Ramos (cell line): ENCODE results near the gene NOC4L.

Experiments used
- in situ Hi-C: fragments of 300-500 bp; cut with MboI; formaldehyde crosslinking; loops from one replicate; pipeline ENCODE4 v1.14.3; 2022; ENCODE audit warnings: low sequenced_read_pairs; ENCODE audit not compliant: unreplicated experiment

NOC4L gene

DNA sequence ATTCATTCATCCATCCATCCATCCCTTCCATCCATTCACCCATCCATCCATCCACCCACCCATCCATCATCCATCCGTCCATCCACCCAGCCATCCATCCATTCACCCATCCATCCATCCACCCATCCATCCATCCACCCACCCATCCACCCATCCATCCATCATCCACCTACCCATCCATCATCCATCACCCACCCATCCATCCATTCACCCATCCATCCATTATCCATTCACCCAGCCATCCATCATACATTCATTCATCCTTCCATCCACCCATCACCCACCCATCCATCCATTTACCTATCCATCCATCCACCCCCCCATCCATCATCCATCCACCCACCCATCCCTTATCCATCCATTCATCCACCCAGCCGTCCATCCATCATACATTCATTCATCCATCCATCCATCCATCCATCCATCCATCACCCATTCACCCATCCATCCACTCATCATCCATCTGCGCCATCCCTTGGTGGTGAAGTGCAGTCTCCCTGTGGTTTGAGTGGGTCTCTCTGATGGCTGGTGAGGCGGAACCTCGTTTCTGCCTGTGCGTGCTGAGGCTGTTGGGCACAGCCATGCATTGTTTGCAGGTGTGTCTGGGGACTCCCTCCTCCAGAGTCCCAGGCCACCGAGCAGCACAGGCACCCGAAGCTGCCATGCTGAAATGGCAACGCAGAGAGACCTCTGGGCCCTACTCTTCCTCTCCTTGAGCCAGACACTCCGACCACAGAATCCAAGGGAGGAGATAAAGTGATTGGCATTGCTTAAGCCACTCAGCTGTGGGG, 22.7 kb downstream of the NOC4L start:
- in situ Hi-C loops, result no loop called here

DNA sequence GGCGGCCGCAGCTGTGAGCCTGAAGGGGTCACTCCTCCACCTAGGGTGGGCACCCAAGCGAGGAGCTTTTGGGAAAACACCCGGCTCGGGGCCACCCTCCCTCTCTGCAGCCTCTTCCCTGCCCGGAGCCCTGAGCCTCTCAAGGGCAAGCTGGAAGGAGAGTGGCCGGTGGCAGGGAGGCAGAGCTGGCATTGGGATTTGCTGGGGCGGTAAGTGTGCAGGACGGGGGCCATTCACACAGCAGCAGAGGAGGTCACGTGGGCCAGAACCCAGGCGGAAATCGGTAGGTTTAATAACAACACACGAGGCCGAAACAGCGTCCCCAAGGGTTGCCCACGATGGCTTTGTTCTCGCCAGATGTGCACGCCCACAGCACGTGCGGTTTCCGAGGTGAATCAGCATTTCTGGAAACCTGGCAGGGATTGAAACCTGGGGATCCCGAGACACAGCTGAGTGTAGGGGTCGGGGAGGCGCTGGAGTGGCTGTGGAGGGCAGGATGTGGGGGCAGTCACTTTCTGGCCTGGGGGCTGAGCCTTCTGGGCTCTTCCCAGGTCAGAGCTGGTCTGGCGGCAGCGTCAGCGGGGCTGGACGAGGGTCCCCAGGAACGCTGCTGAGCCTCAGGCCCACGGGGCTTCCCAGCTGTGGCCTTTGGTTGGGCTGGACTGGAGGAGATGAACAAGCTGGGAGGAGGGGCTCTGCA, 23.5 kb downstream of the NOC4L start:
- in situ Hi-C loops, result no loop called here

DNA sequence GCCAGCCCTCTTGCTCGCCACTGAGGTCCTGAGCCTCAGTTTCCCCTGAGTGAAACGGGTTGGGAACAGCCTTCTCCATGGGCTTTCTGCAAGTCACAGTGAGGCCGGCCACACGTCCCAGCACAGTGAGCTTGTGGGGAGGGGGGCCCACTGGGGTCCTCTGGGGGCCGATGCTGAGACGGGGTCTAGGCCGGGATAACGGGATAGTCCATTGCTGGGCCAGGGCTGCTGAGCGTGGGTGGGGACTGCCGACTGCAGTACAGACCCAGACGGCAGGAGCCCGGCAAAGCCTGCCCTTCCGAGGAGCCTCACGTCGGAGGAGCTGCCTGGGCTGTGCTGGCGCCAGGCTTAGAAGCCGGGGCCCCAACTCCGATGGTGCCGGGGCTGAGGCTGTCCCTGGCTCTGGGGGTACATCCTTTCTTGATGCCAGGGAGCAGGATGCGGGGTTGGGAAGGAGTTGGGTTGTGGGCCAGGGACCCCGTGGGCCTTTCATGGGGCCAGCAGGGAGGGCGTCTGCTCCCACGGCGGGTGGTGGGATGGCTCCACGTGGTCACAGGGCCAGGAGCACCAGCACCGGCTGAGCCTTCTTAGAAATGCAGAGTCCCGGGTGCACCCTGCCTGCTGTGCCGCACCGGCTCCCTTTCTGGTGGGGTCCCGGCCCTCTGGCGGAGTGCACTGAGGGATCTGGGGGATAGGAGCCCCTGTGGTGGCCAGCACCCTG, 24.2 kb downstream of the NOC4L start:
- in situ Hi-C loops, result no loop called here

DNA sequence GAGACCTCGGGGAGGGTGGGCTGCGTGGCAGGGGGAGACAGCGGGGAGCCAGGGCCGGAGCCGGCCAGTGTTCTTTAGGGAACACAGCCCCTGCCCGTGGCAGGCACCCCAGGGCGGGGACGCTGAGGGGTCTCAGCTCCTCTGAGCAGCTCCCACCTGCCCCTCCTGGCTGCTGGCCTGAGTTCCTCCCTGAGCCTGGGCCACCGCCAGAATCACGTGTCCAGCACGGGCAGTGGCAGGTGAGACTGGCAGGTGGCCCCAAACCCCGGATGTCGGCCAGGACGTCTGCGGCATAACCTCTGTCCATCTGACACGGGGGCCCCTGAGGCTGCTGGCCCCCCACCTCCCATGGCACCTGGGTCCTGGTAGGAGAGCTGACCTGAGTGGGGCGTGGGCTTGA, 25.1 kb downstream of the NOC4L start:
- in situ Hi-C loops, result no loop called here

DNA sequence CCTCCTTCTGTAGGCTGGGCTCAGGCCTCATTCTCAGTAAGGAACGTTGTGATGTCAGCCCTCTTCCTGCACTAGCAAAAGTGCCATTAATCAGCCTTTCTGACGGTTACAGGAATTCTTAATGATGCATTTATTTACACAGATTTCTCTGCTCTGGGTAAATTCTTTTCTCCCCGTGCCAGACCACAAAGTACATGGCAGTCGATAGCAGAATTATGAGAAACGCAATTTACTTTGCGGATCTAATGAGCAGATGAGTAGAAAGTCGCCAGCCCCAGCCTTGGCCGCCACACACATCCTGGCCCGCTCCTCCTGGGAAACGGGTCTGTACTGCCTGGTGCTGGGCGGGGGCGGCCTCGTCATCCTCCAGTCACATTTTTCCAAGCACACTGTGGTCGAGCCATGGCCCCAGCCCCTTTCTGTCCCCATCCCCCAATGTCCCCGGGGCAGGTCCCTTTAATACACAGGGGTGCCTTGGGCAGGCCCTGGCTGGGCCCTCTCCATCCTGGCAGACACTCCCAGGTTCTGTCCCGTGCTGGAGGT, 25.9 kb downstream of the NOC4L start:
- in situ Hi-C loops, result no loop called here

DNA sequence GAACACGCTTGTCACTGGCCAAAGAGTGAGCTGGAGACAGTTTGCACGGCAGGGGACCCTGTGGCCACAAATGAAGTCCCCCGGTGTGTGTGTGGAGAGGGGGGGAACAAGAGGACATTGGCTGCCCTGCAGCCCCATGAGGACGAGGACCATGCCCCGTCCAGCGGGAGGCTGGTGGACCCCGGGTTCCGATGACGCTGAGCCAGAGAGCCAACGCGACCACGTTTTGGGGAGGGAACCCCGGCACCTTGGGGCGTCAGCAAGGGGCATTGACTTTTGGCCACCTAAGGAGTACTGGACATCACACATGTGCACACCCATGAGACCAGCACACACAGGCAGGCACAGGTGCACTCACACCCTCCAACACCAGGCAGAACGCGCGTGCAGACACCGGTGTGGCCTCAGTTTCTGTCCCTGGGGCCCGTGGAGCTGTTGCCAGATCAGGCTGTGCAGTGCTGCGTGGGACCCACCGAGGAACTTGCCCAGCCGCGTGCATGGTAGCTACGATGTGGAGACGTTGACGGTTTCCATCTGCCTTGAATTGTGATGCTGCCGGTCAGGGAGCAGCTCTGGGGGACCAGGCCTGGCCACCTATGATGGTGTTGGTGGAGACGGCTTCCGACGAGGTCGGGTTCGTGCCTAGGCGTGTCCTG, 26.5 kb downstream of the NOC4L start:
- in situ Hi-C loops, result no loop called here

DNA sequence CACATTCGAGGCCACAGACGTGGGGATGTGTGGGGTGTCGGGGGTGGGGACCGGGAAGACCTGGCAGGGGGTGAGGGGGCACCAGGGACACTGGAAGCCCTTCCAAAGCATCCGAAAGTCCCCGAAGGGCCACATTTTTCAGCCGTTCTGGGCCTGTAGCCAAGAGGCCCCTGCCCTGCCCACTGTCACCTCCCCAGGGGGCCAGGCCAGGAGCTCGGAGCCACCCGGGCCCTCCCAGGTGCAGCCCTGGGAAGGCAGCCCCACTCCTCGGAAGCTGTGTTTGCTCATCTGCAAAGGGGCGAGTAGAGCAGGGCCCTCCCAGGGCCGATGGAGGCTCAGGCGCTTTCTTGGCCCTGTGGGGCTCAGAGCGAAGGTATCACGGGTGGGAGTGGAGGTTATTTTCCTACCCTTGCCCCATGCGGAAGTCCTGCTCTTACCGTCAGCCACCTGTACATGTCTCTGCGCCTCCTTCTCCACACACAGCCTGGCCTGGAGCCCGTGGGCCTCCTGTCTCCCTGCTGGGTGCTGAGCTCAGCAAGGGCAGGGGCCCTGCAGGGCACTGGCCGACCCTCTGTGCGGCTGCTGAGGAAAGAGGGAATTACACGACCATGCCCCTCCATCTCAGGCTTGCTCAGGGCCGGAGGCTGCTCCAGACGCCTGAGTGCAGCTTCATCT, 27.2 kb downstream of the NOC4L start:
- in situ Hi-C loops, result no loop called here

DNA sequence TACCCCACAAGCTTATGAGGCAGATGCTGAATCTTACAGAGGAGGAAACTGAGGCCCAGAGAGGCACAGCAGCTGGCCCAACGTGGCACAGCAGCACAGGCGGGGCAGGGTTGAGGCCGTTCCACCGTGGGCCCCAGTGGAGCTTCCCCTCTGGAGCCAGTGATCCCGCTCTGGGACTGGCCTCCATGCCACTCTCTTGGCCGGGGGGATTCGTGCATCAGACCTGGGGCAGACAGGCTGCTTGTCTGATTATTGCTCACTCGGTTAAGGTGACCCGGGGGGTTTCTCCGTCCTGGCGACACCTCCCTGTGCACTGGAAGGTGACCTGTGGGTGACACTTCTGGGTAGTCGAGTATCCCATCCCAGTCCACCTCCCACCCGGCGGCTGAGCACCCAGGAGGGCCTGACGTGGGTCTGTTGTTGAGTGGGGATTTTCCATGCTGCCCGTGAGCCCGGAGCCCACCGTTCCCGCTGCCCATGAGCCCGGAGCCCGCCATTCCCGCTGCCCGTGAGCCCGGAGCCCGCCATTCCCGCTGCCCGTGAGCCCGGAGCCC, 27.8 kb downstream of the NOC4L start:
- in situ Hi-C loops, result no loop called here

DNA sequence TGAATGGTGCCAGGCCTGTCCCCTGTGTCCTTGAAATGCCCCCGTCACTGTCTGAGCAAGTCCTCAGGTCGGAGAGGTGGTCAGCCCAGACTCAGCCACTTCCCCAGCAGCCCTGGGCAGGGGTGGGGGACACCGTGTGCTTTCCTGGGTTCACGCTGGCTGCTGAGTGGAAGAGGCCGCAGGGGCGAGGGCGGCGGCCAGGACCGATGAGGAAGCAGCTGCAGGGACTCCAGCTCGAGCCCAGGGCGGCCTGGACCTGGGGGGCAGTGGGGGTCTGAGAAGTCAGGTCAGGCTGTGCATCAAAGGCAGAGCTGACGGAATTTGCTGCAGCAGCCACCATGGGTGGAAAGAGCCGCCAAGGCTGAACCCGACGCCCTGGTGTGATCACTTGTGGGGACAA, 28.4 kb downstream of the NOC4L start:
- in situ Hi-C loops, result no loop called here

DNA sequence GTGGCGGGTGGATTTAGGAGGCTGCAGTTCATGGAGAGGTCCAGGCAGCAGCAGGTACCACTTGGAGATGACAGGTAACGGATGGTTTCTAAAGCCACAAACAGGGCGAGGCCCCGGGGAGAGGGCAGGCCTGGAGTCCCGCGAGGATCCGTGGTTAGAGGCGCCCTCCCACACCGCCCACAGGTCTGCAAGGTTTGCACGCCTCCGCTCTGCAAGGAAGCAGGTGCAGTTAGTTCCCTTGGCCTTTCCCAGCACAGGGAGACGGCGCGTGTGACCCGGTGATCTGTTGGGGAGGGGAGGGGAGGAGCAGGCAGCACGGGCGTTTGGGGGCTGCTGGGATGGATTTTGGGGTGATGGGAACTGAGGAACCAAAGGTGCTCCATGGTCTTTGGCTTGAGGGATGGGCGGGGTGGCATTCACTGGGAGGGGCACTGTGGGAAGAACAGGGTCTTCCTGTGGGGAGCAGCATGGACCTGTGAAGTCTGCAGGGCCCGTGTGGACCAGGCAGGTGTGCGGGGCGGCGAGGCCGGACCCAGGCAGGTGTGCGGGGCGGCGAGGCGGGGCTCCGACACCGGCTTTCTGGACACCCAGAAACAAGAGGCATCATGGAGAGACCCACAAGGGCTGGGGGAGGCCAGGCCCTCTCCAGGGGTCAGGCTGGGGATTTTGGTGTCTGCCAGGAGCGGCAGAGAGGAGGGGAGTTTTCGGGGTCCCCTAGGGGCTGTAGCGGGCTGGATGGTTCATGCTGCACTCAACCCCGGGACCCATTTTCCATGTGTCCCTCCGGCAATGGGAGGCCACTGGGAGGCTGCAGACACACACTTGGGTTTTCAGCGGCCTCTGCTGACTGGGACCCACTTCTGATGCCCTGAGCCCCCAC, 29.1 kb downstream of the NOC4L start:
- in situ Hi-C loops, result no loop called here

DNA sequence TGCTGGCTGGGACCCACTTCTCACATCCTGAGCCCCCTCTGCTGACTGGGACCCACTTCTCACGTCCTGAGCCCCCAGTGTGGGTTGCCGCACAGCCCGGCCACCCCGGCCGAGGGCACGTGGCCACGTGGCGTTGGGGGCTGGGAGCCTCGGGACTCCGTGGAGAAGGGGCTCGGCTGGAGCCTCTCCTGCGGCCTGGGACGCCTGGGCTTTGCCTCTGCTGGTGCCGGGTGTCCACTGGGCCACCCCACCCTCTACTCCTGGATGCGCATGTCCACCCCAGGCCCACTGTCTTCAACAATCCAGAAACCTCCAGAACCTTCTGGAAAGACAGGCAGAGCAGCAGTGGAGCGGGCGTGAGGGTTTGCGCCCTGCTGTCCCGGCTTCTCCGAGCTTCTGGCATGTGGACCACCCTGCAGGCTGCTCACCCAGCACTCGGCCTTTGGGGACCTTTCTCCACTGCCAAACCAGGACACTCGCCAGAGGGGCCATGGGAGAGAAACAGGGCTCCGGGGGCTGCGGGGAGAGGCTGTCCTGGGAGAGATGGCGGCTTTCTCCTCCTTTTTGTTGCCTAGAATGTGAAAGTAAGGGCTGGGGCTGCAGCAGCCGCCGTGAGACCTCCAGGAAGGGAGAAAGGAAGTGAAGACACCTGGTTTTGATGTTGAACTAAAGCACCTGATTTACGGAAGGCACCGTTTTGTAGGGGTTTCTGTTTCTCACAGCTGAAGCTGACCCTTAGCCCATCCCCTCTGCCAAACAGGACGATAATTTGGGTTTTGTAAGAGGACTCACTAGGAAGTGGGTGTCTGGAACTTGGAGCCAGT, 30.0 kb downstream of the NOC4L start:
- in situ Hi-C loops, result no loop called here

DNA sequence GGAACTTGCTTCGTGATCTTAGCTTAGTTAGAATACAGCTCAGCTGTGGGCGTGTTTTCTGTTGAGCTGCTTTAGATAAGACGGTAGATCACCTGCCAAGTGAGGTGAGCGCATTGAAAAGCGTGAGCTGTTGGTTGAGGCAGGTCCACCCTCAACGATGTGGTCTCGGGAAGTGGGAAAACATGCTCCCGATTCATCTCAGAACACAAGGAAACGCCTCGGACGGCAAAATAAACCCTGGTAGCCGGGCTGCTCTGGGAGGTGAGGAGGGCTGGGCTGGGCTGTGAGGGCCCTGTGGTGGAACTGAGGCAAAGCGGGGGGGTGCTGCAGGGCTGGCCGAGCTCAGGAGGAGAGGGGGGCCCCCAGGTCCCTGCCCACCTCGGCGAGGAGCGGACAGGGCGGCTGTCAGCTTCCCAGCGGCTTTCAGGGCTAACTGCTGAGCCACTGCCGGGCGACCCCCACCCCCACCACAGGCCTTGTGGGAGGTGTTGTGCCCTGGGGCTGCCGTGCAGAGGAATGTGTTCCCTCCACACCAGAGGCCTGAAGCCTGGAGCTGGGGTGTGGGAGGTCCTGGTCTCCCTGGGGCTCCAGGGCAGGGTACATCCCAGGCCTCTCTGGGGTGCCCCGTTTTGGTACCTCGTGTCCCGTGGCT, 30.7 kb downstream of the NOC4L start:
- in situ Hi-C loops, result no loop called here

DNA sequence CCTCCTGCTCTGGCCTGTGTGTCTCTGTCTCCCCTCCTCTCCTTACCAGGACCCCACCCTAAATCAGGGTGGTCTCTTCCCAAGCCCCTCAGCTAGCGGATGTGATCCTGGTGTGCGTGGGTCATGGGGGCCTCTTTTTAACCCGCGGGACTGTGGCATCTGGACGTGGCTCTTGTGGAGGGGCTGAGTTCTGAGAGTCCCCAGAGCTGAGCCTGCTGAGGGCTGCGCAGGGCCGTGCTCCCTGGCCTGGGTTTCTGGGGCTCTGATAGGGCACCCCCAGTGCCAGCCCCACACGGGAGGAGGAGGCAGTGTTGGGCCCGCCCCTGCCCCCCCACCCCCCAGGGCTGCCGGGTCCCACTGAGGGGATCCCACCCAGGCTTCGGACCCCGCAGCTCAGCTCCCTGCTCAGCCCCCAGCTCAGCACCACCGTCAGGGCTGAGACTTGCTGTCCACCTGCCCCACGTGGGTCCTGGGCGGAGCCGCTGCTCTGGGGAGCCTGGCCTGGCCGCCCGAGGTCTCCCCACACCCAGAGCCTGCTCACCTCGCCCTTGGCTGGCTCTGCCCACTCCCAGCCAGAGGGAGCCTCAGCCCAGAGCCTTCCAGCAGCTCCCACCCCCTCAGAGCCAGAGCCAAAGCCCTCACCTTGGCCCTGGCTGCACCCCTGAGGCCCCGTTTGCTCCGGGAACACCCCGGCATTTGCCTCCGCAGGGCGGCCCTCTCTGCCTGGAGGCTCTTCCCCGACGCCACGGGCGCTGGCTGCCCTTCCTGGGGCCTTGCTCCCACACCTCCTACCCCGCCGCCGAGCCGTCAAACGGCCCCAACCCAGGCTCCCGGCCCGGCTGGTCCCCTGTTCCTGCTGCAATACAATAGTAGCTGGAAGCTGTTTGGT, 31.5 kb downstream of the NOC4L start:
- in situ Hi-C loops, result no loop called here

DNA sequence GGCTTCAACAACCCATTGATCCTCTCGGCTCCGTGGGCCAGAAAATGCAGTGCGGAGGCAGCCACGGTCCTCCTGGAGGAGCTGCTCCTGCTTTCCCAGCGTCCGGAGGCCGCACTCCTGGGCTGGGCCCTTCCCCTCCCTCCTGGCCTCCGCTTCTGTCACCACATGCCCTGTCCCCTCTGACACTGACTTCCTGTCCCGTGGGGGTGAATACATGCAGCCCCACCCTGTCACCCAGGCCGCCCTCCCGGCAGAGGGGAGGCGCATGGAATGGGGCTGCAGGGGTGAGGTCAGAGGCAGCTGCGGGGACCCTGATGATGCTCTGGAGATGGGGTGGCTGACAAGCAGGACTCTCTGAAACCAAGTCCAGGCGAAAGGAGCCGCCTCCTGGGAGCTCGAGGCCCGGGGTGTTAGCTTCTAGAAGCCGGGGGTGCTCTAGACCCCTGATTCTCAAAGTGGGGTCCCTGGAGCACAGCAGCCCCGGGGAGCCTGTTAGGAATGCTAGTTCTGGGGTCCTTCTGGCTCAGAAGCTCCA, 32.2 kb downstream of the NOC4L start:
- in situ Hi-C loops, result no loop called here

DNA sequence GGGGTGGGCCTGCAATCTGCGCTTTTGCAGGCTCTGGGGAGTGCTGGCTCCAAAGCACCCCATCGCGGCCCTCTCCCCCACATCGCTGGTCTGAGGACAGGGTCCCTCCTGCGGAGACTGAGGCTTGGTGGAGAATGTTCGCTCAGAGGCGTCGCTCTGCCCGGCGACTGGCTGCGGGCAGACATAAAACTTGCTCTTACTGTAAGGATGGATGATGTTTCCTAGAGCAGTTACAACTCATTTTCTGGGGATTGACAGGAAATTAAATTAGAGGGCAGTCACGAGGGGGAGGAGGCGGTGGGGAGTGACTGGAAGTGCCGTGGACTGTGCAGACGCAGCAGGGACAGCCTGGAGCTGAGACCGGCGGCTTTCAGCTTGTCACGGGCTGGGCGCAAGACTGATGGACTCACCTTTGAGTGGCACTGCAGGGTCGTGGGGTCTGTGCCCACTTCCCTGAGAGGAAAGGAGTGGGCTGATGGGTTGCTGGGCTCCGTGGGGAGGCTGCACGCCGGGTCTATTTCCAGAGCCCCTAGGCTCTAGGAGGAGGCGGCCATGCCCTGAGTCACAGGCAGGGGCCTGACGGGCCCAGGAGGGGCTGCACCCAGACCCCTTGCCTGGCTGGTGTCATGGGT, 32.8 kb downstream of the NOC4L start:
- in situ Hi-C loops, result no loop called here

DNA sequence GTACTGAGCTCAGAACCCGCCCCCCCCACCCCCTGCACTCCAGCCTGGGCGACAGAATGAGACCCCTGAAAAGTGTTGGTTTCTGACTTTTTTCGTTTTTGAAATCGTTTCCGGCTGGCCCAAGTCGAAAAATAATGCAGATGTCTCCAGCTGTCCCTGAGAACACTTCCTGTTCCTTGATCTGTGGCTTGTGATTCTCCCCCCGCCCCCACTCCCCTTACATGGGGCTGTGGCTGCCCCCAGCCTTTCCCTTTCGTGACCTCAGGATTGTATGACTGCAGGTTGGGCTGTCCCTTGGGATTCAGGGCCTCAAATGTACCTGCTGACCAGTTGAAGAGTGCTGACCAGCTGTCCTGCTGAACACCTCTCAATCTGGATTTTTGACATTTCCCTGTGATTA, 34.1 kb downstream of the NOC4L start:
- in situ Hi-C loops, result no loop called here
